ENCODE results near the gene DENND1A.

- TF ChIP-seq CTCF (IDR thresholded peaks at IDR 0.05; ENCODE audit: insufficient read depth, low read length, poor library complexity, severe bottlenecking) (no peak), EZH2phosphoT487 (conservative IDR thresholded peaks at IDR 0.05; ENCODE audit: low read length) (no peak)
These were observed 488.2 kb downstream of the DENND1A start for GRCh38 chr9:123441769-123442168.

Data from SU-DHL-6 (cell line).